ENCODE measurements around the gene BLOC1S1.
A peak's percentile ranks its signal among the peaks of the same experiment; 100 is the strongest.

The BLOC1S1 gene

GRCh38 chr12:55715833-55716581 is at the start of gene BLOC1S1:
TSS of gene BLOC1S1 (plus strand) at chr12:55716046. CDS start at chr12:55716052, 6 bp downstream.
- Histone ChIP-seq H3K27ac (peak within 1 kb of the TSS; percentile 90), H3K27me3 (ENCODE audit: insufficient read depth, low read depth, severe bottlenecking) (no peaks in the 10 kb centered on the region), H3K36me3 (peaks cover 11% of the 10 kb centered on the region; the same call in 1 of the 2 replicates), H3K9me3 (ENCODE audit: severe bottlenecking) (no peaks in the 10 kb centered on the region), H3K4me3 (ENCODE audit: low read depth, low read length) (peak within 1 kb of the TSS; percentile 92)
- DNase-seq: peak; percentile 94
- TF ChIP-seq CTCF (IDR thresholded peaks at IDR 0.05; ENCODE audit: low read depth, low read length): no peak

- Histone ChIP-seq H3K27ac (no peak overlapping the region), H3K9me3 (ENCODE audit: severe bottlenecking) (no peaks in the 10 kb centered on the region), H3K36me3 (no peaks in the 10 kb centered on the region), H3K27me3 (ENCODE audit: insufficient read depth, low read depth, severe bottlenecking) (no peaks in the 10 kb centered on the region), H3K4me3 (ENCODE audit: low read depth, low read length) (no peak overlapping the region)
- no peak for TF ChIP-seq CTCF (IDR thresholded peaks at IDR 0.05; ENCODE audit: low read depth, low read length)
- DNase-seq: no peak
Measured at GRCh38 chr12:55666508-55666907, 49.3 kb upstream of the BLOC1S1 start.

GRCh38 chr12:55670276-55670675 is 45.6 kb upstream of the BLOC1S1 start:
- H3K27me3 ChIP-seq (ENCODE audit: insufficient read depth, low read depth, severe bottlenecking): no peaks in the 10 kb centered on the region
- DNase-seq: no peak
- no peak overlapping the region for H3K27ac ChIP-seq
- H3K9me3 ChIP-seq (ENCODE audit: severe bottlenecking): no peaks in the 10 kb centered on the region
- H3K4me3 ChIP-seq (ENCODE audit: low read depth, low read length): no peak overlapping the region
- no peak for TF ChIP-seq CTCF (IDR thresholded peaks at IDR 0.05; ENCODE audit: low read depth, low read length)
- no peaks in the 10 kb centered on the region for H3K36me3 ChIP-seq

GRCh38 chr12:55671746-55672145 is 44.1 kb upstream of the BLOC1S1 start:
- no peaks in the 10 kb centered on the region for H3K9me3 ChIP-seq (ENCODE audit: severe bottlenecking)
- H3K27me3 ChIP-seq (ENCODE audit: insufficient read depth, low read depth, severe bottlenecking): no peaks in the 10 kb centered on the region
- no peaks in the 10 kb centered on the region for H3K36me3 ChIP-seq
- TF ChIP-seq CTCF (IDR thresholded peaks at IDR 0.05; ENCODE audit: low read depth, low read length): no peak
- no peak for DNase-seq
- H3K27ac ChIP-seq: no peak overlapping the region
- H3K4me3 ChIP-seq (ENCODE audit: low read depth, low read length): no peak overlapping the region

- H3K36me3 ChIP-seq: no peaks in the 10 kb centered on the region
- no peaks in the 10 kb centered on the region for H3K9me3 ChIP-seq (ENCODE audit: severe bottlenecking)
- TF ChIP-seq CTCF (IDR thresholded peaks at IDR 0.05; ENCODE audit: low read depth, low read length): no peak
- no peak for DNase-seq
- H3K4me3 ChIP-seq (ENCODE audit: low read depth, low read length): no peak overlapping the region
- no peak overlapping the region for H3K27ac ChIP-seq
- no peaks in the 10 kb centered on the region for H3K27me3 ChIP-seq (ENCODE audit: insufficient read depth, low read depth, severe bottlenecking)
Measured at GRCh38 chr12:55673638-55674037, 42.2 kb upstream of the BLOC1S1 start.

- Histone ChIP-seq H3K27me3 (ENCODE audit: insufficient read depth, low read depth, severe bottlenecking) (no peaks in the 10 kb centered on the region), H3K36me3 (no peaks in the 10 kb centered on the region), H3K4me3 (ENCODE audit: low read depth, low read length) (no peak overlapping the region), H3K27ac (no peak overlapping the region), H3K9me3 (ENCODE audit: severe bottlenecking) (no peaks in the 10 kb centered on the region)
- TF ChIP-seq CTCF (IDR thresholded peaks at IDR 0.05; ENCODE audit: low read depth, low read length): no peak
- DNase-seq: no peak
Measured at GRCh38 chr12:55675666-55676065, 40.2 kb upstream of the BLOC1S1 start.

Data from WERI-Rb-1 (cell line).